GM18508 (cell line): ENCODE data around the gene STOX1.
"Not testable (repeated sequence)": the region's sequence is repeated elsewhere in the genome, so short reads cannot be mapped to it uniquely, and the experiment has no call there.

Source experiments
- ATAC-seq: cut with Tn5 transposase; IDR thresholded peaks from one replicate; pipeline ENCODE4 v1.9.1; 2021; ENCODE audit warnings: moderate number of reproducible peaks; ENCODE audit not compliant: insufficient read depth, unreplicated experiment

Gene STOX1

DNA sequence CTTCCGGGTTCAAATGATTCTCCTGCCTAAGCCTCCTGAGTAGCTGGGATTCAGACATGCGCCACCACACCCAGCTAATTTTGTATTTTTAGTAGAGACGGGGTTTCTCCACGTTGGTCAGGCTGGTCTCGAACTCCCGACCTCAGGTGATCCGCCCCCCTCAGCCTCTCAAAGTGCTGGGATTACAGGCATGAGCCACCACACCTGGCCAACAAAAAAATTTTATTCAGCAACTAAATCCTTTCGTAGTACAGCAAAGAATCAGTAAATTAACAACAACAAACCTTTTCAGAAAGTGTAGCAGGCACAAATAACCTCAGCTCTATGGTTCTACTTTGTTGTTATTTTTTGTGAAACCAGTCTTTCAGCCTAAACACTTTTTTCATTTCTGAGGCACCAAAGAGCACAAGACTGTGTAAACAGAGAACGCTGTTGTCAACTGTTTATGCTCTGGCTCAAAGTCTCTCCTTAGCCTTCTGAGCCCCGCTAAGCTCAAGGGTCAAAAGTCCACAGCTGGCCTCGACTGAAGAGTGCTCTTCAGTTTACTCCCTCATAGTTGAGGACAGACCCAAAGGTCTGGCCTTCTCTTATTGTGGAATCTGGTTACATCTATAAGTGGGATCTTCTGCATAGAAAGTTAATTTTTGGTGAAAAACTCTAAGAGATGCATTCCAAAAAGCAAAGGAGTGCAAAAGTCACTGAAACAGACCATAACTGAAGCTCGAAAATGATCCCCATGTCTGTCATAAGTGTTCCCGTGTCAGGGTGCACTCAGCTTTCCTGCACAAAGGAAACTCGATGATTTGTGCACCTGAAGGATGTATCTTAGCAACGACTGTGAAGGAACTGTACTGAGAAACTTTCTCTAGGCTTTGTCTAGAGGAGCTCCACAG lies 49.2 kb downstream of the STOX1 start:
- ATAC-seq = no peak

- no peak for ATAC-seq
Observed at GRCh38 chr10:68877482-68878110, 50.3 kb downstream of the STOX1 start.

DNA sequence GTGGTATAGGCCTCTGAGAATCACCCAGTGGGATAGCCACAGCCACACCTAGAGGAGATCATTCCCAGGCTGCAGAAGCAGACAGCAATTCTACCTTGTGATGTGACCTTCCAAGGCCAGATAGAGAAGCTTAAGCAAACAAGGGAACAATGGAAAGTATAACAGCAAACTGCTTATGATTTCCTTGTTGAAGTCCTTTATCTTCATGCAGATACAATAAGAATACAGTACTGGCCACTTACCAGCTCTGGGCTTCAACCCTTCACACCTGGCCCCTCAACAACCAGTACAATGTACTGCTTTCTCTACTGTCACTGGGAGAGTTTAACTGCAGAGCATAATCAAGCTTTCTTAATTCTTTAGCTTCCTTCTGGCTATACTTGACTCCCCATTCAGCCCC lies 51.2 kb downstream of the STOX1 start:
- ATAC-seq = no peak

- no peak for ATAC-seq
Observed at GRCh38 chr10:68879628-68880027, 52.3 kb downstream of the STOX1 start.

DNA sequence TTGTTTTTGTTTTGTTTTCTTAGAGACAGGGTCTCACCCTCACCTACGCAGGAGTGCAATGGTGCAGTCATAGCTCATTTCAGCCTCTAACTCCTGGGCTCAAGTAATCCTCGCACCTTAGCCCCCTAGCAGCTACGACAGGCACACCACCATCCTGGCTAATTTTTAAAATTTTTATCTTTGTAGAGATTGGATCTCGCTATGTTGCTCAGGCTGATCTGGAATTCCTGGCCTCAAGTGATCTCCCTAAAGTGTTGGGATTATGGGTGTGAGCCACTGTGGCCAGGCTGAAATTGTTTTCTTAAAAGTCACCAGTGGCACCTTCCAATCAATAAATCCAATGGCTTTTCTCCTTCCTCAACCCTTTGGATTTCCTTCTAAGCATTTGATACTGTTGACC lies 52.9 kb downstream of the STOX1 start:
- no peak for ATAC-seq

GRCh38 chr10:68895041-68895440 lies 67.7 kb downstream of the STOX1 start:
- ATAC-seq = no peak

DNA sequence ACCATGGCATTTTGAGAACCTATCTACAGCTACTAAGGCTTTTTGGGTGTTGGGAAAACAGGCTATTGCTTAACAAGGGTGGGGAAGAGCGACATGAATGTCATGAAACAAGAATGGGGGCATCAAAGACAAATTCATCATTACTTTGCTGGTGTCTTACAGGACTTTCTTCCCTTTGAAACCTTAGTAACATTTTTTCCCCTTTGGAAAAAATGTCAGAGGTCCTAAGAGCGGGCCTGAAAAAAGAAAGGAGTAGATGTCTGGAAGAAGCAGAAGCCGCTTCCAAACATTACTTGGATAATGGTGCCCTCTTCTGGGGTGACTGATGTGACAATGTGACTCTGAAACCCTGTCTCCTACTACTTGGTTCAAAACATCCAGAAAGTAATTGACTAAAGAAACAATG lies 70.0 kb downstream of the STOX1 start:
- ATAC-seq = no peak

- no peak for ATAC-seq
Observed at GRCh38 chr10:68899186-68899745, 71.9 kb downstream of the STOX1 start.

DNA sequence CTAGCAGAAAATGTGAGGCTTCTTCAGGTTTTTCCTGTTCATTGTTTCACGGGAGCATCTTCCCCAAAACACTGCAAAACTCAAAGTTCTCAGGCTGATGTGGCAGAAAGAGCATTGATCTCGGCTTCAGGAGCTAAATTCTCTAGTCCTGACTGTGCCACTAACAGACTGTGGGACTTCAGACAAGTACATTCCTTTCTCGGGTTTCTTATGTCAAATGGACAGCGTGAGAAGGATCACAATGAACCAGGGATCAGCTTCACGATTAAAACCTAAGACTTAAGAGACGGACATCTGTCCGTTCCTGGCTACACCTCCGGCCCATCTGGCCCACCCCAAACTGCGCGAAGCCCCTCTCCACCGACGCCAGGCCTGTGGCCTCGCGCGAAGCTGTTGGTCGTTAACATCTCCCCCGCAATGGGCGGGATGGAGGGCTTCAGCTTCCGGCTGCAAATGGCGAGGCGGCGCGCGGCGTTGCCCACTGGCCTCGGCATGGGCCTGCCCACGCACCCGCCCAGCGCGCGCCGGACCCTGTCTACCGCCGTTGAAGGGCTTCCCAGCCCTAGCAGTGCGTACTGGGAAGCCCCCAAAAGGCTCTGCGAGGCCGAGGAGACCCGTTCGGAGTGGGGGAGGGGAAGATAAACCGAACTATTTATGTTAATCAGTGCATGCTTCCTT lies 73.2 kb downstream of the STOX1 start:
- no peak for ATAC-seq

DNA sequence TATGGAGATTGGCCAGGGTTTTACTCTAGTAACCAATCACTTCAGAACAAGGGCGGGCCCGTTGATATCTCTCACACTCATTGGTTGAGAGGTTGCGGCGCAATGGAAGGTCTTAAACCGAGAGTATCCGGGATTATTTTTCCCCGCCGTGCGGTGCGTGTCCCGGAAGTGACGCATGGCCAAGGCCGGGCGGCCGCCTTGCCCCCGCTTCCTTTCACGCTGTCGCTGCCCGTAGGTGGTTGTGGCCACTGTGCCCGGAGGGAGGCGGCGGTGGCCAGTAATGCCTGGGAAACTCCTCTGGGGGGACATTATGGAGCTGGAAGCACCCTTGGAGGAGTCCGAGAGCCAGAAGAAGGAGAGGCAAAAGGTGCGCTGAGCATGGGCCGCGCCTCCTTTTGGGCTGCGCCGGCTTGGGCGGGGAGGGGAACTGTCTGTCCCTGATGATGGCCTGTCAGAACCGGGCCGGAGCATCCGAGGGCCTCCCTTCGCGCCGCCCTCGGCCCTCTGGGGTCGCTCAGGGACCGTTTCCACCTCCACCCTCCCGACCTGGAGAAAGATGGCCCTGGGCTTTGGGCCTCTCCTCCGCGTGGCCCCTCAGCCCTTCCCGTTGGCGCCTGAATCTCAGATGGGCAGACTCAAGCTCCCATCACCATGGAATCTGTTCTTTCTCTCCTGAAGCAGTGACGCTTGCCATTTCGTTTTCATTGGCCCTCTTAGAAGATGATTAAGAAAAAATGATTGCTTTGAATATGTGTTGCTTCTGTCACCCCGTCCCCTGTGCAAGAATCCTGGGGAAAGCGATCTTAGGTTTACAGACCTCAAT lies 74.0 kb downstream of the STOX1 start, which contains the start of gene DDX50:
Gene DDX50 (plus strand): TSS at position 211 of the 823 bp plus-strand sequence. CDS start 70 bp downstream, at position 281.
- peak; percentile 94 for ATAC-seq

DNA sequence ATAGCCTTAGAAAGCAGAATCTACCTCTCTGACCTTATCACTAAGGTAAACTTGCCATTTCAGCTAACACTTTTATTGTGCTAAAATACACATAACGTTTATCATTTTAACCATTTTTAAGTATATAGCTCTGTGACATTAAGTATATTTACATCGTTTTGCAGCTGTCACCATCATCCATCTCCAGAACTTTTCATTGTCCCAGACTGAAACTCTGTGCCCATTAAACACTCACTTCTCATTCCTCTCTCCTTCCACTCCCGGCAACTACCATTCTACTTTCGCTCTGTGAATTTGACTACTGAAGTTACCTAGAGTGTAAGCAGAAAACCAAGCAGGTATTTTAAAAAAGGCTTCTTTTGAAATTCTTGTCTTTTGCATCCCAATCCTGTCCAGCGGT lies 75.1 kb downstream of the STOX1 start:
- ATAC-seq = no peak

DNA sequence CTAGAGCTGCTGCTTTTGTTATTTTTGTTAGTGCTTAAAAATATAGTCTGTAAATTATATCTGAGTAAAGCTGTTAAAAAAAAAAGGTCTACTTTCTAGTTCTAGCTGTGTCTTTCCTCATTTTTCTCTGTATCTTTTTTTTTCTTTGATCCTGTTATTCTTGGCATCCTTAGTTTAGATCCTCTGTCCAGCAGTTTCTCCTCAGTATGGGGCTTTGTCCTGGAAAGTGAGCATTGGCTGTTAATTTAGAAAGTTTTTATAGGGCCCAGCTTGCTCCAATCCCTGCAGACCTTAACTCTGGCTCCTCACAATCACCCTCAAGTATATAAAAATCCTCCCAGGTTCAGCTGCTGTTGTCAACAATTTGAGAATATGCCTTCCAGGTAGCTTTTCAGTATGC lies 97.3 kb downstream of the STOX1 start:
- ATAC-seq = no peak

DNA sequence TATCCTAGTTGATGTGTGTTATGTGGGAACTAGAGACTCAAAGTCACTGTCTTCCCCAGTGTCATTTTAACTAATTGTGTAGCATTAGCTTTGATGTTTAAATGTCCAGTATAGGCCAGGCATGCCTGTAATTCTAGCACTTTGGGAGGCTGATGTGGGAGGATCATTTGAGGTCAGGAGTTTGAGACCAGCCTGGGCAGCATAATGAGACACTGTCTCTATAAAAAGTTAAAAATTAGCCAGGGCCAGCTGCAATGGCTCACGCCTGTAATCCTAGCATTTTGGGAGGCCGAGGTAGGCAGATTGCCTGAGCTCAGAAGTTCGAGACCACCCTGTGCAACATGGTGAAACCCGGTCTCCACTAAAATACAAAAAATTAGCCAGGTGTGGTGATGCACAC lies 98.2 kb downstream of the STOX1 start:
- ATAC-seq = no peak

DNA sequence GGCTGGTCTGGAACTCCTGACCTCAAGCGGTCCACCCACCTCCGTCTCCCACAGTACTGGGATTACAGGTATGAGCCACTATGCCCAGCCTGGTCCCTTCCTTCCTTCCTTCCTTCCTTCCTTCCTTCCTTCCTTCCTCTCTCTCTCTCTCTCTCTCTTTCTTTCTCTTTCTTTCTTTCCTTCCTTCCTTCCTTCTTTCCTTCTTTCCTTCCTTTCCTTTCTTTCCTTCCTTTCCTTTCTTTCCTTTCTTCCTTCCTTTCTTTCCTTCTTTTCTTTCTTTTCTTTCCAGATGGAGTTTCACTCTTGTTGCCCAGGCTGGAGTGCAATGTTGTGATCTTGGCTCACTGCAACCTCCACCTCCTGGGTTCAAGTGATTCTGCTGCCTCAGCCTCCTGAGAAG lies 101.8 kb downstream of the STOX1 start:
- ATAC-seq = not testable (repeated sequence)

DNA sequence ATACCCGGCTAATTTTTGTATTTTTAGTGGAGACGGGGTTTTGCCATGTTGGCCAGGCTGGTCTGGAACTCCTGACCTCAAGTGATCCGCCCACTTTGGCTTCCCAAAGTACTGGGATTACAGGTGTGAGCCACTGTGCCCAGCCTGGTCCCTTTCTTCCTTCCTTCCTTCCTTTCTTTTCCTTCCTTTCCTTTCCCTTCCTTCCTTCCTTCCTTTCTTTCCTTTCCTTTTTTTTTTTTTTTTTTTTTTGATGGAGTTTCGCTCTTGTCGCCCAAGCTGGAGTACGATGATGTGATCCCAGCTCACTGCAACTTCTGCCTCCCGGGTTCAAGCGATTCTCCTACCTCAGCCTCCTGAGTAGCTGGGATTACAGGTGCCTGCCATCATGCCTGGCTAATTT lies 102.6 kb downstream of the STOX1 start:
- not testable (repeated sequence) for ATAC-seq

GRCh38 chr10:68932860-68933259 lies 105.5 kb downstream of the STOX1 start:
- ATAC-seq = not testable (repeated sequence)

- ATAC-seq = no peak
Observed at GRCh38 chr10:68934994-68935393, 107.7 kb downstream of the STOX1 start.

DNA sequence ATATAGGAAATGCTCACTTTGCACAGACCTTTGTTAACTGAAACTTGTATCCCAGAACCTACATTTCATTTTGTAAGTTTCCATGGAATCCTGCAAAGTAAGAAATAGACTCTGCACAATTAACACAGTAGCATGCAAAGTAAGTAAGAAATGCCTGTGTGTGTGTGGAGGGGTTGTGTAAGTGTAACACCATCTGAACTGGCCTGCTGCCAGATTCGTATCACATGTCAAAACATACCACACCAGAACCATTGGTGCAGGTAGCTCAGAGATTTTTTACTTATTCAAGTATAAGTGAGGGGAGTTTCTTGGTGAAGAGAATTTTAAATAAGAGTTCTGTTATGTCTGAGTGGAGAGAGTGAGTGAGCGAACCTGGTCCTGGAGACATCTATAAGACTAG lies 110.8 kb downstream of the STOX1 start:
- no peak for ATAC-seq

DNA sequence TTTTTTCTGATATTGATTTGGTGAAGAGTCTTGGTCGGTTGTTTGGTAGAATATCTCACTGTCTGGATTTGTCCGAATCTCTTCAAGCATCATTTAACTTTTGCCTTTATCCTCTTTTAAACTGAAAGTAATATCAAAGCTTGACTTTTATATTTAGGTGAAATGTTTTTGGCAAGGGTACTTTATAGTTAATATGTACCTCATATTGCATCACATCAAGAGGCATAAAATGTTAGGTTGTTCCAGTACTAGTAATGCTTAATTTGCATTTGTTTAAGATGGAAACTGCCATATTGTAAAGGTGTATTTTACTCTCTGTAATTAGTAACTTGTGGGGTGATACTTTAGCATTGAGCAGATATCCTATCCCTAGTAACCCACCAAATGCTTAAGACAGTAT lies 111.6 kb downstream of the STOX1 start:
- ATAC-seq = no peak

- not testable (repeated sequence) for ATAC-seq
Observed at GRCh38 chr10:68940917-68941316, 113.6 kb downstream of the STOX1 start.
